GM19240 (cell line): Measurements from ENCODE around the gene COL5A1.
"Not testable (repeated sequence)": the region's sequence is repeated elsewhere in the genome, so short reads cannot be mapped to it uniquely, and the experiment has no call there.

Experiments
- DNase-seq: peaks from one replicate; pipeline ENCODE4 v3.0.0; 2011; ENCODE audit warnings: low spot score; ENCODE audit not compliant: insufficient read length

The COL5A1 gene

DNA sequence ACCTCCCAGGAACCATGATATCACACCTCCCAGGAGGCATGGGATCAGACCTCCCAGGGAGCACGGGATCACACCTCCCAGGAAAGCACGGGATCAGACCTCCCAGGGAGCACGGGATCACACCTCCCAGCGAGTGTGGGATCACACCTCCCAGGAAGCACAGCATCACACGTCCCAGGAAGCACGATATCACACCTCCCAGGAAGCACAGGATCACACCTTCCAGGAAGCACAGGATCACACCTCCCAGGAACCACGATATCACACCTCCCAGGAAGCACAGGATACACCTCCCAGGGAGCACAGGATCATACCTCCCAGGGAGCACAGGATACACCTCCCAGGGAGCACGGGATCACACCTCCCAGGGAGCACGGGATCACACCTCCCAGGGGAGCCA lies 209.0 kb downstream of the COL5A1 start:
- DNase-seq, result no peak

DNA sequence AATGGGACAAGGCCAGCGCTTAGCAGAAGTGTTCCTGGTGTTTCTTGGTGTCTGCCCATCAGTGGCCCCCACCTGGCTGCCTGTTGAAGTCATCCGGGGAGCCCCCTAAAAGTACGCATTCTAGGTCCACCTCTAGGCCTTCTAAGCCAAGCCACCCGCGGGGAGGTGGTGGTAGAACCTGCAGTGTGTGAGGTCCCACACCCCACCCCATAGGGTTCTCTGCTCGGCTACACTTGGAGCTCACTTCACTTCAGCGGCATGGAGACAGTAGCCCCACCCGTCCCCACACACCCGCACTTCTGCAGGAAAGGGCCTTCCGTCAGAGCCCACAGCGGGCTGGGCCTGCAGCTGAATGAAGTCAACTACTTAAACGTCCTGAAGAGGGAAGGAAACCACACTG lies 209.4 kb downstream of the COL5A1 start:
- no peak for DNase-seq

DNA sequence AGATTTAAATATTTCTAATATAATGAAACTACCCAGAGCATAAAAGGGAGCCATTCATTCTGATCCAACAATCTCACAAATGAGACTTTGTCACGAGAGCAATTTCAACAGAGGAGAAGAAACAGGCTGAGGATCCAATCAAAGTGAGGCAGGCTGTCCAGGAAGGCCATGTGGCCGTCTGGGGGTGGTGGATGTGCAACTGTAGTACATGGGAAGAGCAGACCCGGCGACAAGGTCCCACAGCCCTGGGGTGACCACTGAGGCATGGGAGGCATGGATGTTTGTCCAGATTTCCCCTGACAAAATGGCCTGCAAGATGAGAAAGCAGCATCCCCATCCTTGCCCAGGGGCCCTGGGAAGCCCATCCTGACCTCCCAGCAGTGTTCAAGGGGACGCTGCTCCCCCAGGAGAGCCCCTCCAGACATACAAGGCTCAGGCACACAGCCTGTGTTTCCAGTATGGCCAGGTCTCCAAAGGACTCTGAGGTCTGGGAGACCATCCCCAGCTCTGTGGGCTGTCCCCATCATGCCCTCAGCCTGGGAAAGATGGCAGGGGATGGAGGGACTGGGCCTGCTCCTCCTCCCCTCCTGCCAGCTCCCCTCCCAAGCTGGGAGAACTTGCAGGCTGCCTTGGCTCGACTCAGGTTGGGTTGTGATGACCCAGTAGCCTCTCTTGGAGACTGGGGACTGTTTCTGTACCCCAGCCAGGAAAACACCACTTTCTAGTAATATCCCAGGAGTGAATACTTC lies 211.5 kb downstream of the COL5A1 start:
- no peak for DNase-seq

DNA sequence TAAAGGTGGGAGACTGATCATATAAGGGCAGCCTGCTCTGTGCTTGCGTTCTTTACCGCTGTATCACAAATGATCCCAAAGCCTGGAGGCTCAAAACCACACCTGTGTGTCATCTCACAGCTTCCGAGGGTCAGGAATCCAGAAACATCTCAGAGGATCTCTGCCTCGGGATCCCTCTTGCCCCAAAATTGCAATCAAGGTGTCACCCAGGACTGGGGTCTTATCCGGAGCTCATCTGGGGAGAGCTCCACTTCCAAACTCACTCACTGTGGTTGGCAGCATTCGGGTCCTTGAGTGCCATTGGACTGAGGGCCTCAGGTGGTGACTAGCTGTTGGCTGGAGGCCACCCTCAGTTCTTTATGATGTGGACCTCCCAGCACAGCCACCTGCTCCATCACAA lies 212.3 kb downstream of the COL5A1 start:
- no peak for DNase-seq

DNA sequence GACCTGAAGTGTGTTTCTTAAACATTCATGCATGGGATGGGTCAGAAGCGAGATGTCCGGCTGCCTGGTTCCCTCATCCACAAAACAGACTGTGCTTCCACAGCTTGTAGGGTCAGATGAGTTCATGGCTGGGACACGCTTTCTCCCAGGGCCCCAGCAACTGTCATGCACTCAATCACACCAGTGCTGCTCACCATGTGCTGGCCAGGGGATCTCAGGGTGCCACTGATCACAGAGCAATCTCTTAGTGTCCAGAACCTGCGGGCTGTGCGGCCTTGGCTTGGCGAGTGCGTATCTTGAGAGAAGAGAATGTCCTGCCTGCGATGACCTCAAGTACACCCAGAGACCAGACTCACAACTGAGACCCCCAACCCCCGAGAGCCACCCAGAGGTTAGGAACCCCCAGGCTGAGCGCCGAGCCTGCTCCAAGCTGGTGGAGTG lies 213.0 kb downstream of the COL5A1 start:
- DNase-seq, result no peak

DNA sequence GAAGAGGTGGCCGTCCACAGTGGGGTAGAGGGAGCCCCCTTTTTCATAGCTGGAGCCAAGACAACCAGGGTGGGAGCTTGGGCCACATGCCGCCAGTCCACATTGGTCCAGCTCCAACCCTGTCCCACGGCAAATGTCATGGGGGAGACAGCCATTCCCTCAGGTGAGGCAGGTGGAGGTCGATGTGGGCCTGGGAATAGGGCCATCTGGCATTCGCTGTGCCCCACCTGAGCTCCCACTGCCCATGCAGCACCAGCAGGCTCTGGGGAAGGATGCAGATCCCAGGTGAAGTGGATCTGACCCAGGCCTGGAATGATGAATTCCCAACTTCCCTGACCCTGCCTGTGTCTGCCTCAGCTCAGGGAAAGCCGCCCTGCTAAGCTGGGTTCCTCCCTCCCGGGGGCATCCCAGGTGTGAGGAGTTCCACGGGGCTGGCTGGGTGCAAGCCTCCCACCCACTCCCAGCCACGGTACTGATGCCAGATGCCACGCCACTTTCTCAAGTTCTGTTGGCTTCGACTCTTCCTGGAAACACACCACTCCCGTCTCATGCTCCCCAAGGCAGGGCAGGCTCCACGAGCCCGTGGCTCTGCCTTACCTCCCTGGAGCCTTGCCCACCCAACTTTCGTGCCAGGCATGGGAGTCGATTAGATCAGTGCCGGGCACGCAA lies 213.8 kb downstream of the COL5A1 start:
- DNase-seq, result no peak

DNA sequence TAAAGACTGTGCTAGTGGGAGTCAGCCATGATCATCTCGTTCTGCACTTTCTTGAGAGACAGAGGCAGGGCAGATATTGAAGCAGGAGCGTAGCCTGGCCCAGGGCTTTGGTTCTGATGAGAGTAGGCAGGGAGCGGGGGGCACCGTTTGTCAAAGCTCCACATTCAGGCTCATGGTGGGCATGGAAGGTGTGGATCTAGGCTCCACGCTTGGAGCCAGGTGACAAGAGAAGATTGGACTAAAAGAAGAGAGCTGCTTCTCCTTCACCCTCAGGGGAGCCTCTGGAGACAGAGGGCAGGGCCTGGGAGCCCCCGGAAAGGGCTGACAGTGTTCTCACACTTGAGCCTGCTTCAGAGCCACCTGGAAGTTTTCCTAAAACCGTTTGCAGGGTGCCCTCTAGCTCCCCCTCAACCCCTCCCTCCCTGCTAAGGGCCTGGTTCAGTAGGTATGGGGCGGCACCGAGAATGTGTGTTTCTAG lies 214.3 kb downstream of the COL5A1 start:
- no peak for DNase-seq

DNA sequence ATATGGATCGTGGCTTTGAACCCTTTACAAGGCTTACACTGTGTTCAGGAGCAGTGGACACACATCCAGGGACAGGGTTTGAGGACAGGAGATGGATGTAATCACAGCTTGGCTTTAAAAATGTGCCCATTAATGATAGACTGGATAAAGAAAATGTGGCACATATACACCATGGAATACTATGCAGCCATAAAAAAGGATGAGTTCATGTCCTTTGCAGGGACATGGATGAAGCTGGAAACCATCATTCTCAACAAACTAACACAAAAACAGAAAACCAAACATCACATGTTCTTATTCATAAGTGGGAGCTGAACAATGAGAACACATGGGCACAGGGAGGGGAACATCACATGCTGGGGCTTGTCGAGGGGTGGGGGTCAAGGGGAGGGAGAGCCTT lies 215.8 kb downstream of the COL5A1 start:
- DNase-seq, result not testable (repeated sequence)

DNA sequence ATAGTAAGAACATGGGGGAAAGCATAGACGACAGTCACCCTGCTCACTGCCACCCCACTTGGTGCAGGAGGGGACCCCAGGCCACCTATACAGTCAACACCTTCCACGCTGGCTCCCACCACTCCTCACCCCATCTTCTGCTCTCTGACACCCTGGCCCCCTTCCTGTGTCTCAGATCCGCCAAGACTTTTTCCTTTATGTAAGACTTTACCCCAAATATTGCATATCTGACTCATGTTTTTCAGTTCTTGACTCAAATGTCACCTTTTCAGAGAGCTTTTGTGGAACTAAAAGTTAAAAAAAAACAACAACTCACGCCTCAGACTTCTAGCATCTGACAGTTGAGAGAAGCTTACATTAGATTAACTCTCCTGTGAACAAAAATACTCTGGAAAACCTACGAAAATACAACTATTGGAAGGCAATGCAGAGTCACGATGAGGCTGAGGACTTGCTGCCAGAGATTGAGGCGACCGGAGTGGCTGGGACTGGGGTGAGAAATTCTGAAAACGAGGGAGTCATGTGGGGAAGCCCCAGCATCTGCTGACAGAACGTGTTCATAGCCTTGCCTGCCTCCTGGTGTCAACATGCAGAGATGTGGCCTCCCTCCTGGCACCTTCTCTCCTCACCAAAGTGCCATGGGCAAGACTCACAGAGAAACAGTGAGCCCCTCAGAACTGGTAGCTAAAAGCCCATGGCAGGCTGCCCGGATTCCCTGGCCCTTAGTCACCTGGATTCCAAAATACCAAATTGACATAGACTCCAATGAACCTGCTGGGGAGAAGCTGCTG lies 216.6 kb downstream of the COL5A1 start:
- peak; percentile 62 for DNase-seq

DNA sequence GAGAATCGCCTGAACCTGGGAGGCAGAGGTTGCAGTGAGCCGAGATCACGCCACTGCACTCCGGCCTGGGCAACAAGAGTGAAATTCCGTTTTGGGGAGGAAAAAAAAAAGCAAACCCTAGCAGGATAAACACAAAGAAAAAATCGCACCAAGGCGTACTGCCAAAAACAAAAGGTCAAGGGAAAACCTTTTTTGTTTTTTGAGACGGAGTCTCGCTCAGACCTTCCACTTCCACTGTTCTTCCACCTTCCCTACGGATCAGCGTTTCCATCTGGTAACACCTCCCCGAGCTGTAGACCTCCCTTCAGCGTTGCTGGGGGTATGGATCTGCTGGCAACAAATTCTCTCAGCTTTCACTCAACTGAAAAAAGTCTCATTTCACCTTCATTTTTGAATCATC lies 218.9 kb downstream of the COL5A1 start:
- DNase-seq, result no peak

DNA sequence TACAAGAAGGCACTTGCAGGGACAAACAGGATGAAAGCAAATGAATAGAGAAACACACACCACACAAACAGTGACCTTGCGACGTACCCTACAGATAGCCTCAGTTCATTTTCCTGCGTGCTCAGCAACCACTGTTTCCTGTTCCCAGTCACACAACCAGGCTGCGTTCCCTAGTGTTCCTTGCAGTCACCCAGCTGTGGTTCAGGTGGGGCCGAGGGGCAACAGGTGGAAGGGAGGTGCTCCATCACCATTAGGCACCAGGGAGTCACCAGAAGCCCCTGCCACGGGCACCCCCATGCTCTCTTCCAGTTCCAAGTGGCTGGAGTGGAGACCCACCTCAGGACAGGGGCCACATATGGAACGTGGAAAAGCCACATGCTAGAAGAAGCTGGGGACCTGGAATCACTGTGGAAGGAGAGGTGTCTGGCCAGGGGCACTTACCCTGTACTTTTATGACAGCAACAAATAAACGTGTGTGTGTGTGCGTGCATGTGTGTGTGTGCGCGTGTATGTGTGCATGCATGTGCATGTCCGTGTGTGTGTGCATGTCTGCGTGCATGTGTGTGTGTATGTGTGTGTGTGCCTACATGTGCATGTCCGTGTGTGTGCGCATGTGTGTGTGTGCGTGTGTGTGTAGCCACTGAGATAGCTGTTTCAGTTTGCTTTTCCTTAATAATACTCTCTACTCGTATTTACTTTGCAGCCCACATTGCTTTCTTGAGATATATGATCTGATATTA lies 220.2 kb downstream of the COL5A1 start:
- DNase-seq, result no peak

DNA sequence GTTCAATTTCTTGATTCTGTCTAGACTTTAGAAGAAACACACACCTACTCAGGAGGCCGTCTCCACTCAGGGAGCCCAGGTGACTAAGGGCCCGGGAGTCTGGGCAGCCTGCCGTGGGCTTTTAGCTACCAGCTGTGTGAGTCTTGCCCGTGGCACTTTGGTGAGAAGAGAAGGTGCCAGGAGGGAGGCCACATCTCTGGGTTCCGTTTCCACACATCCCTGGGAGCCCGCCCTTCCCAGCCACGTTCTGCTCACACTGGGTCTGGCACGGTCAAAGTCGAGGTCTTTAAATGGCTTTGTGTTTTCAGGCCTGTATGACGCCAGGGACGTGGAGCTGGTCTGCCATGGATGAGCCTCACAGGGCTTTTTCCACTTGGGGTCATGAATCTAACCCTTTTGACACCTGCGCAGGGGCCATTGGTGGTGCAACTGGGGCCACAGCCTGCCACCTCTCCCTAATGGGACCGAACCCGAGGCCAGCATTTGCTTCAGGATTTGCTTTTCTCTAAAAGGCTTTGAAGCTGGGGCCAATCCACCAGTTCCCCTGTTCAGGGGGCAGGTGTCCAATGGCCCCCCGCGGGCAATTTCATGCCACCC lies 221.8 kb downstream of the COL5A1 start:
- DNase-seq, result no peak

DNA sequence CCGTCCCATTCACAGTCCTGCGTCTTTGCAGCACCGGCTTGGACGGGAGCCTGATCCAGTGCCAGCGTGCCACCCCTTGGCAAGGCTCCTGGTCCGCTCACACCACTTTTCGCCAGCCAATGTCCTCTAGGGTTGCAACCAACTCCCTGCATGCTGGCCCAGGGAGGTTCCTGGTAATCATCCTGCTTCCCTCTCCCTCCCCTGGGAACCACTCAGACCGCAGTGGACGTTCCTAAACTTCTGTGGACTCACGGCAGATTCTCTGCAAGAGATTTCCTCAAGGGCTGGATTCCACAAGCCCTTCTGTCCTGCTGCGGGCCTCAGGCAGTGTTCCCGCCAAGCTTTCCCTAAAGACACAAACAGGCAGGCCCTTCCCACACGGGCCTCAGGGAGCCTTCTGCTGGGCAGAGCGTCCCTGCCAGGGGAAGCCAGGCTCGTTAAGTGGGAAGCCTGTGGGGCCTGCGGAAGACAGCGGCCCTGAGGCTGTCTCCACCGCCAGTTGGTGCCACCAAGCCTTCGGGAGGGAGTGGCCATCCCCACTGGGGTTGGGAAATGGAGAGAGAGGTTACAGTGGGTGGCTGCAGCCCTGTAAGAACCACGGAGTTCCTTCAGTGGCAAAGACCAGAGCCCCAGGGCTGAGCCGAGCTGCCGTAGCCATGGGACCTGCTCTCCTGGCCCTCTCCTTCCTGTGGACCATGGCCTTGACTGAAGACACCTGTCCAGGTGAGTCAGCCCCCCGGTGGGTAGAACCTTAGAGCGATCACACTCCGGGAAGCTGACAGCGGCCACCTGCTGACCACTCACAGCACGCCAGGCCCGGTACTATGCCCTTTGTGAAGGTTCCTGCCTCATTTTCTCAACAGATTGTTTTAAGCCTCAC lies 222.6 kb downstream of the COL5A1 start:
- DNase-seq, result no peak

DNA sequence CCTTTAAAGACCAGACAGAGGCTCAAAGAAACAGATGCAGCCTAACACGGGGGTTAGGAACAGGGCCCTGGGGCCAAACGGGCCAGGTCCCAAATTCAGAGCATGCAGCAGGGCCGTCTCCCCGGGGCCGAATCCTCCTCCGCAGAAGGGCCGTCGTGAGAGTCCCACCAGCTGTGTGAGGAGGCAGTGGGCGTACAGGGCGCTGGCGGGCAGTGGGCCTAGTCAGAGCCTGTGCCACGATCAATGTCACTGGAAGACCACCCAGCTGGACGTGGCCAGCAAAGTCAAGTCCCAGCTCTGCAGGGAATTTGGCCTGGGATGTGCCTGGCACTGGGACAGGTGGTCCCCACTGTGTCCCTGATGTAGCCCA lies 223.2 kb downstream of the COL5A1 start:
- DNase-seq, result no peak

DNA sequence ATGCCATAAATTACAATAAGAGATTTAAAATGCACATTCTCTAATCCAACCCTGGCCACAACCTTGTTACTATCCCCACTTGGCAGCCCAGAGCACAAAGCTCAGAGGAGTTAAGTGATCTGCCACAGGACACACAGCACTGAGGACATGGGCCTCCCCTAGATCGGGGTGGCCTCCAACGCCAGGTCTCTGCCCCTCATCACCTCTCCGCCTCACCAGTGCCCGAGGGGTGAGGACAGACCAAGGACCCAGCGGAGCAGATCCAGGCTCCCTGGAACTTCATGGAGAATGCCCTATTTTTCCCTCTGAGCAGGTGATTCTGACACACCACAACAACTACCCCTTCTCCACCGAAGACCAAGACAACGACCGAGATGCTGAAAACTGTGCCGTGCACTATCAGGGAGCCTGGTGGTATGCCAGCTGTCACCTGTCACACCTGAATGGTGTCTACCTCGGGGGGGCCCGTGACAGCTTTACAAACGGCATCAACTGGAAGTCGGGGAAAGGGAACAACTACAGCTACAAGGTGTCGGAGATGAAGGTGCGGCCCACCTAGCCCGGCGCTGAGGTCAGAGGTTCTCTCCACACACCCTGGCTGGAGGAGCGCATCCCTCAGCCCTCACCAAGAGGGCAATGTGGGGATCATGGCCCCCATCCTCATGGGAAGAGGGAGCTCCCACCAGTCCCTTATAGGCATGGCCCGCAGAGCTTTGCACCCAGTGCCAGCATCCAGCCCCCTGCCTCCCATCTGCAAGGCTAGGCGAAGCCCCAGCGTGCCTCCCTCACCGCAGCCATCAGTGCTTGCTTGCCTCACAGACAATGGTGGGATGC lies 226.5 kb downstream of the COL5A1 start:
- DNase-seq, result no peak

DNA sequence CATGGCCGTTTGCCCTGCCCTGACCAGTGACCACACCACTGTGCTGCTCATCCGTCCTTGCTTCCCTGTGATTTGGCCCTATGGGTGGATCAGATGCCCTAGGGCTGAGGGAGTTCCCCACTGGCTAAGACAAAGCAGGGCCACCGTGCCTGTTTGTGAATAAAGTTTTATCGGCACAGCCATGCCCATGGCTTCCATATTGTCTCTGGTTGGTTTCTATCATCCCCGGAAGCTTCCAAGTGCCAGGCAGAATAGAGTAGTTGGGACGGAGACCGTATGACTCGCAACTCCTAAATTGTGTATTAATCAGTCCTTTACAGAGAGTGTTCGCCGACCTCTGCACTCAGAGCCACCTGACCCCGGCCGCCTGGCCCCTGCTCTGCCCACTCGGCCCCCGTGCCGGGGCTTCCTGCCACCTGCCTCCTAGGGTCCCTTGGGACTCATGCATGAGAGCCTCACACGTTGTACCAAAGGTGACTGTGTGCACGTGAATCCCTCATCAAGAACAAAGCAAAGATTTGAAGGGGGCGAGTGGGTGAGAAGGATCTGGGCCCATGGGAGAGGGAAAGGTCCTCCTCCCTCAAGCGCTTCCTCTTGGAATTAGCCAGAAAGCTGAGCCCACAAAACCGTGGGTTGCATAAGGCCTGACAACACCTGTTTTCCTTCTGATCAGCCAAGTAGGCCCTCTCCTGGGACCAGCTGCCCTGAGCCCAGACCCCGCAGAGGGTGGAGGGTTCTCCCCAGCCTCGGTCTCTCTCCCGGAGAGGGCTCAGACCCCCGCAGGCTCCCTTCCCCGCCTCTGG lies 227.3 kb downstream of the COL5A1 start:
- no peak for DNase-seq

DNA sequence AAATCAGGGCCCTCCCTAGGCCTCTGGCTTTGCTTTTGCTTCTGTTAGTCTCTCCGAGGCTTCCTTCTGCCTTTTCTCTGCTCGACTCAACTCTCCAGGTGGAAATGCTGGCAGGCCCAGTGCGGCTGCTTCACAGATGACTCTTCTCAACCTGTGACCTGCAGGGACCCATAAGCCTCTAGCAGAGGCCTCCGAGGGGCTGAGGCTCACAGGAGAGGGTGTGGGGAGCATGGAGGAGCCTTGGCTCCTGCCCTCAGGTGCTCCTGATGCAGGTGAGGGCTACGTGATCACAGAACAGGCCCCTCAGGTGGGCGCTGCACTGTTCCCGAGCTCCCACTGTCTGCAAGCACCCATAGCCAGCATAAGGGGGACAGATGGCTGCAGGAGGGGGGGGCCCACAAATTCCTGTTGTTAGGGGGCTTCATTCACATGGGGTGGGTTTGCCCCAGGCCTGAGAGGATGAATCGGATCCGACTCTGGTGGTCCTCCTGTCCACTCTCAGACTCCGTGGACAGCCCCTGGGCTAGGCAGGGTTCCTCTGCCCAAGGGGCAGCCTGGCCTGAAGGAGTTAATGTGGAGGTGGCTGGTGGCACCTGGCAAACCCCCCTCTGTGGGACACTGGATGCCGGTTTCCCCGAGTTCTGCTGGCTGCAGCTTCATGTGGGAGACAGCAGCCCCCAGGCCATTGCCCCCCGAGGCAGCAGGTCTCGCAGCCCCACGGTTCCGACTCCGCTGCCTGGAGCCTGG lies 228.1 kb downstream of the COL5A1 start:
- DNase-seq, result no peak

DNA sequence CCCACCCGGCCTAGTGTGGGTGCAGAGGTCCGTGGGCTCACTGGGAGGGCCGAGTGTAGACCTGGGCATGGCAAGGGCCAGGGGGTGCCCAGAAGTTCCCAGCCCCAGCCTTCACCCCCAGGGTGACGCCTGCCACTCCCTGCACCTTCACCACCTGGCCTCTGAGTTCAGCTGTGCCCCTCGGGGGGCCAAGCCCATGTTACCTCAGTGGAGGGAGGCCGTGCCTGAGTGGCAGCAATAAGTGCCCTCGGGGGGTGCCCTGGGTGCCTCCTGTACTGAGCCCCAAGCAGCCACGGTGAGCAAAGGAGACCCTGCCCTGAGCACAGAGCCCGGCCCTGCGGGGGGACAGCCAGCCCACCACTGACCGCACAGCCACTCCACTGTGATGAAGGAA lies 228.7 kb downstream of the COL5A1 start:
- no peak for DNase-seq
